Astrocyte (in vitro differentiated cells and primary cell): ENCODE data around the gene CHRNA10. TPM values are rescaled to one million over a fixed set of nuclear protein-coding genes. Genes with fewer than 3 reads are reported as not detected.

Experiments
- DNase-seq: peaks from one replicate; pipeline ENCODE4 v3.0.0-alpha.2; 2010; ENCODE audit warnings: low read depth
- FAIRE-seq: peaks from 2 replicates; lab custom pipeline; 2011; peaks lifted over from hg19 to GRCh38; lab: Jason Lieb, UNC
- H2AFZ ChIP-seq: 2 replicates; pipeline ENCODE4 v1.6.0; 2012; ENCODE audit warnings: low read depth, low read length, inconsistent platforms
- H3K27ac ChIP-seq: 2 replicates; pipeline ENCODE4 v1.5.1; 2011; ENCODE audit warnings: low read depth, low read length, inconsistent platforms
- H3K27me3 ChIP-seq: 2 replicates; pipeline ENCODE4 v1.6.0; 2011; ENCODE audit warnings: low read length, inconsistent platforms; ENCODE audit not compliant: insufficient read depth
- H3K36me3 ChIP-seq: 2 replicates; pipeline ENCODE4 v1.5.1; 2011; ENCODE audit warnings: low read length, inconsistent platforms; ENCODE audit not compliant: insufficient read depth
- H3K4me1 ChIP-seq: 2 replicates; pipeline ENCODE4 v1.5.1; 2011; ENCODE audit warnings: low read length, inconsistent platforms; ENCODE audit not compliant: insufficient read depth
- H3K4me2 ChIP-seq: 2 replicates; pipeline ENCODE4 v1.6.0; 2012; ENCODE audit warnings: low read length, inconsistent platforms
- H3K4me3 ChIP-seq: 2 replicates; pipeline ENCODE4 v1.5.1; 2011; ENCODE audit warnings: low read depth, mild to moderate bottlenecking, low read length, inconsistent platforms; ENCODE audit not compliant: insufficient read depth
- H3K79me2 ChIP-seq: 2 replicates; pipeline ENCODE4 v1.6.0; 2012; ENCODE audit warnings: mild to moderate bottlenecking, low read length, inconsistent platforms; ENCODE audit not compliant: insufficient read depth
- H3K9ac ChIP-seq: 2 replicates; pipeline ENCODE4 v1.6.0; 2012; ENCODE audit warnings: mild to moderate bottlenecking, low read length, inconsistent platforms
- H3K9me3 ChIP-seq: 2 replicates; pipeline ENCODE4 v1.5.1; 2012; ENCODE audit warnings: low read depth, mild to moderate bottlenecking, low read length, inconsistent platforms; ENCODE audit not compliant: insufficient read depth
- H4K20me1 ChIP-seq: 2 replicates; pipeline ENCODE4 v1.6.0; 2012; ENCODE audit warnings: low read length, inconsistent platforms; ENCODE audit not compliant: insufficient read depth
- H3K27ac Mint-ChIP-seq: one replicate; pipeline ENCODE4 v1.8.0; 2021; ENCODE audit warnings: mild to moderate bottlenecking, mixed read lengths; ENCODE audit not compliant: unreplicated experiment
- H3K27me3 Mint-ChIP-seq: one replicate; pipeline ENCODE4 v1.8.0; 2021; ENCODE audit warnings: low read depth, mixed read lengths; ENCODE audit not compliant: unreplicated experiment
- H3K36me3 Mint-ChIP-seq: one replicate; pipeline ENCODE4 v1.8.0; 2021; ENCODE audit warnings: low read depth, mixed read lengths; ENCODE audit not compliant: unreplicated experiment
- H3K4me1 Mint-ChIP-seq: one replicate; pipeline ENCODE4 v1.8.0; 2021; ENCODE audit warnings: low read depth, mixed read lengths; ENCODE audit not compliant: unreplicated experiment
- H3K4me3 Mint-ChIP-seq: one replicate; pipeline ENCODE4 v1.8.0; 2021; ENCODE audit warnings: mild to moderate bottlenecking, moderate library complexity, mixed read lengths; ENCODE audit not compliant: unreplicated experiment
- H3K9me3 Mint-ChIP-seq: one replicate; pipeline ENCODE4 v1.8.0; 2021; ENCODE audit warnings: mild to moderate bottlenecking, mixed read lengths; ENCODE audit not compliant: unreplicated experiment
- EZH2 ChIP-seq: IDR thresholded peaks from 2 replicates; pipeline ENCODE4 v1.6.1; 2012; ENCODE audit warnings: mild to moderate bottlenecking, low read length, inconsistent platforms; ENCODE audit not compliant: insufficient read depth
- total RNA-seq: library from RNA; stranded (reverse); gene quantifications from 2 replicates; pipeline ENCODE4 v1.2.1, GENCODE V29; 2021
- TF ChIP-seq, protein P1 (sequence below): IDR thresholded peaks from 2 replicates; pipeline ENCODE4 v1.5.1; 2011; ENCODE audit warnings: low read depth, mild to moderate bottlenecking, inconsistent platforms, low read length, moderate library complexity; ENCODE audit not compliant: insufficient read depth

Gene CHRNA10
- total RNA-seq, 1 donor from 2014 or later: 1.5 TPM

DNA sequence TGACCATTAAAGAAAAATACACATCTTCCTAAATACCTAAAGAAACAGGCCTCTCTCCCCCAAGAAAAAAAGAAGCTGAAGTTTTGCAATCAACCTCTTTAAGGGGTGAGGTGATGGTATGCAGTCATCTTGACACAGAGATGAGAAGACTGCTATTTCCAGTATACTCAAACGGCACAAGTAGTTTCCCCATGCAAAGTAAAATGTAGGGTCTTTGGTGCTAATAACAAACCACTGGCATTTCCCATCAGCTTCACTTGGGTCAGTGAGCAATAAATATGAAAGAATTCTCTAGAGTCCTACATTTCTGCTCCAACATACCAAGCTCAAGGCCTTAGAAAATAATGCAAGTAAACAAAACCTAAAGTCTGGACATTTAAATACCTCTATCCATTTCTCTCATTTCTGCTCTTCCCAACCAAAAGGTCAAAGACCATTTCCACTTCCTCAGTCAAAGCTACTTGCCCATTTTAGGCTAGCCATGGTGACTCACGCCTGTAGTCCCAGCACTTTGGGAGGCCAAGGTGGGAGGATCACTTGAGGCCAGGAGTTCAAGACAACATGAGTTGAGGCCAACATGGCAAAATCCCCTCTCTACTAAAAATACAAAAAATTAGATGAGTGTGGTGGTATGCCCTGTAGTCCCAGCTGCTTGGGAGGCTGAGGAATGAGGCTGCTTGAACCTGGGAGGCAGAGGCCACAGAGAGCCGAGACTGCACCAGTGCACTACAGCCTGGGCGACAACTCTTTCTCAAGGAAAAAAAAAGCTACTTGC is 39.5 kb upstream of the CHRNA10 start:
- H3K9ac ChIP-seq: no peak overlapping the region
- H3K79me2 ChIP-seq: peaks cover 8% of the 10 kb centered on the region
- Mint-ChIP-seq H3K27me3 (no peaks in the 10 kb centered on the region), H3K27ac (no peak overlapping the region), H3K4me1 (peaks cover 9% of the 10 kb centered on the region), H3K9me3 (no peaks in the 10 kb centered on the region), H3K36me3 (peaks cover 4% of the 10 kb centered on the region), H3K4me3 (no peak overlapping the region)
- H3K27ac ChIP-seq: no peak overlapping the region
- H4K20me1 ChIP-seq: peaks cover 9% of the 10 kb centered on the region
- H3K4me1 ChIP-seq: no peaks in the 10 kb centered on the region
- peaks cover 41% of the 10 kb centered on the region for H3K36me3 ChIP-seq
- no peak for TF ChIP-seq EZH2
- TF ChIP-seq, protein P1, sequence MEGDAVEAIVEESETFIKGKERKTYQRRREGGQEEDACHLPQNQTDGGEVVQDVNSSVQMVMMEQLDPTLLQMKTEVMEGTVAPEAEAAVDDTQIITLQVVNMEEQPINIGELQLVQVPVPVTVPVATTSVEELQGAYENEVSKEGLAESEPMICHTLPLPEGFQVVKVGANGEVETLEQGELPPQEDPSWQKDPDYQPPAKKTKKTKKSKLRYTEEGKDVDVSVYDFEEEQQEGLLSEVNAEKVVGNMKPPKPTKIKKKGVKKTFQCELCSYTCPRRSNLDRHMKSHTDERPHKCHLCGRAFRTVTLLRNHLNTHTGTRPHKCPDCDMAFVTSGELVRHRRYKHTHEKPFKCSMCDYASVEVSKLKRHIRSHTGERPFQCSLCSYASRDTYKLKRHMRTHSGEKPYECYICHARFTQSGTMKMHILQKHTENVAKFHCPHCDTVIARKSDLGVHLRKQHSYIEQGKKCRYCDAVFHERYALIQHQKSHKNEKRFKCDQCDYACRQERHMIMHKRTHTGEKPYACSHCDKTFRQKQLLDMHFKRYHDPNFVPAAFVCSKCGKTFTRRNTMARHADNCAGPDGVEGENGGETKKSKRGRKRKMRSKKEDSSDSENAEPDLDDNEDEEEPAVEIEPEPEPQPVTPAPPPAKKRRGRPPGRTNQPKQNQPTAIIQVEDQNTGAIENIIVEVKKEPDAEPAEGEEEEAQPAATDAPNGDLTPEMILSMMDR: no peak
- H3K27me3 ChIP-seq: no peaks in the 10 kb centered on the region
- FAIRE-seq (no peak), DNase-seq (peak; percentile 14)
- H3K4me3 ChIP-seq: no peak overlapping the region
- no peak overlapping the region for H3K4me2 ChIP-seq
- H2AFZ ChIP-seq: no peak overlapping the region
- no peaks in the 10 kb centered on the region for H3K9me3 ChIP-seq

DNA sequence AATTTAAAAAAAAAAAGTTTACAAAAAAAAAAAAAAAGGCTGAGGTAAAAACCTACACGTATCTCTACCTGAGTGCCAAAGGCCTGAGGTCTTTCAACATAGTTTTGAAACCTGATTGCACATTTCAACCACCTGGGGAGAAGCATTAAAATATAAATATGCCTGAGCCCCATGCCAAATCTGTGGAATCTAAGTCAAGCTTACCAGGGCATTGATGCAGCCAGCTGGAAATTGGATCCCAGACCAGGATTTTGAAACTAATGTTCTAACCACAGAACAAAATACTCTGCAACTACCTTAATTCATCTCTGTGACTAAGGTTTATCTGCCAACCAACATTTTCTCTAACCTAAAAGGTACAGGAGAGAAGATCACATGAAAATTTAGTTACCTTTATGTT is 38.8 kb upstream of the CHRNA10 start:
- peaks cover 46% of the 10 kb centered on the region for H3K36me3 ChIP-seq
- peaks cover 9% of the 10 kb centered on the region for H3K4me1 Mint-ChIP-seq
- peaks cover 8% of the 10 kb centered on the region for H3K79me2 ChIP-seq
- FAIRE-seq (no peak), DNase-seq (peak; percentile 38)
- H3K4me3 ChIP-seq: no peak overlapping the region
- H3K27me3 ChIP-seq: no peaks in the 10 kb centered on the region
- H3K4me3 Mint-ChIP-seq: no peak overlapping the region
- peaks cover 9% of the 10 kb centered on the region for H4K20me1 ChIP-seq
- no peaks in the 10 kb centered on the region for H3K9me3 Mint-ChIP-seq
- no peak for TF ChIP-seq EZH2
- TF ChIP-seq, protein P1: no peak
- H3K27ac Mint-ChIP-seq: no peak overlapping the region
- H3K4me1 ChIP-seq: no peaks in the 10 kb centered on the region
- H3K9ac ChIP-seq: no peak overlapping the region
- H3K36me3 Mint-ChIP-seq: peaks cover 7% of the 10 kb centered on the region
- H3K27me3 Mint-ChIP-seq: no peaks in the 10 kb centered on the region
- H3K4me2 ChIP-seq: no peak overlapping the region
- H3K27ac ChIP-seq: no peak overlapping the region
- H3K9me3 ChIP-seq: no peaks in the 10 kb centered on the region
- no peak overlapping the region for H2AFZ ChIP-seq

DNA sequence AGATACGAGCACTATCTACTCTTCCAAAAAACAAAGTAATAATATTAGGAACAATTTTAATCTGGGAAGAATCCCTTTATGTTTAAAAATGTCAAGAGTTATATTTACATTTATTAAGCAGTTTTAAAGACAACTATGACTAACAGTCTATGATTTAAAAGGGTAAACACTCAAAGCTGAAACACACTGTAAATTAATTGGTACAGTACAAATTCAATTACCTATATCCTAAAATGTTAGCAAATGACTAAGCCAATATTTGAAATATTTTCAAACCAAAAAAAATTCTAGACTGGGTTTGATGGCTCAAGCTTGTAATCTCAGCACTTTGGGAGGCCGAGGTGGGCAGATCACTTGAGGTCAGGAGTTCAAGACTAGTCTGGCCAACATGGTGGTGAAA is 36.0 kb upstream of the CHRNA10 start:
- DNase-seq (no peak), FAIRE-seq (no peak)
- no peak overlapping the region for H2AFZ ChIP-seq
- Mint-ChIP-seq H3K27ac (no peak overlapping the region), H3K4me1 (peaks cover 11% of the 10 kb centered on the region), H3K4me3 (no peak overlapping the region), H3K27me3 (no peaks in the 10 kb centered on the region), H3K9me3 (no peaks in the 10 kb centered on the region), H3K36me3 (peaks cover 11% of the 10 kb centered on the region)
- H3K9ac ChIP-seq: no peak overlapping the region
- H4K20me1 ChIP-seq: peaks cover 9% of the 10 kb centered on the region
- H3K4me1 ChIP-seq: peaks cover 4% of the 10 kb centered on the region
- no peak overlapping the region for H3K4me2 ChIP-seq
- no peaks in the 10 kb centered on the region for H3K27me3 ChIP-seq
- H3K27ac ChIP-seq: no peak overlapping the region
- H3K79me2 ChIP-seq: peaks cover 8% of the 10 kb centered on the region
- no peak overlapping the region for H3K4me3 ChIP-seq
- H3K9me3 ChIP-seq: no peaks in the 10 kb centered on the region
- H3K36me3 ChIP-seq: peaks cover 41% of the 10 kb centered on the region
- TF ChIP-seq, protein P1: no peak
- no peak for TF ChIP-seq EZH2
